Measurements from ENCODE around the gene ARID3B.
"Not testable (repeated sequence)": the region's sequence is repeated elsewhere in the genome, so short reads cannot be mapped to it uniquely, and the experiment has no call there.

The ARID3B gene

GRCh38 chr15:74626752-74627692, 86.0 kb downstream of the ARID3B start:
- no peak for DNase-seq

GRCh38 chr15:74627766-74628165, 86.7 kb downstream of the ARID3B start:
- DNase-seq, result no peak

- DNase-seq, result no peak
Measured at GRCh38 chr15:74628199-74628598, 87.2 kb downstream of the ARID3B start.

- DNase-seq, result no peak
Measured at GRCh38 chr15:74628949-74629348, 87.9 kb downstream of the ARID3B start.

- not testable (repeated sequence) for DNase-seq
Measured at GRCh38 chr15:74629696-74630095, 88.7 kb downstream of the ARID3B start.

- no peak for DNase-seq
Measured at GRCh38 chr15:74630284-74631086, 89.5 kb downstream of the ARID3B start.

GRCh38 chr15:74631087-74631385, 90.0 kb downstream of the ARID3B start:
- DNase-seq, result no peak

- no peak for DNase-seq
Measured at GRCh38 chr15:74631408-74631807, 90.4 kb downstream of the ARID3B start.

GRCh38 chr15:74631935-74632560, 91.0 kb downstream of the ARID3B start:
- no peak for DNase-seq

GRCh38 chr15:74632601-74633000, 91.6 kb downstream of the ARID3B start:
- no peak for DNase-seq

GRCh38 chr15:74633781-74634180, 92.8 kb downstream of the ARID3B start:
- no peak for DNase-seq

GRCh38 chr15:74635228-74635627, 94.2 kb downstream of the ARID3B start:
- DNase-seq, result no peak

- DNase-seq, result no peak
Measured at GRCh38 chr15:74636984-74637383, 96.0 kb downstream of the ARID3B start.

GRCh38 chr15:74641151-74641550, 100.1 kb downstream of the ARID3B start:
- DNase-seq, result no peak

- peak; percentile 88 for DNase-seq
Measured at GRCh38 chr15:74642348-74642733, 101.3 kb downstream of the ARID3B start.

GRCh38 chr15:74642734-74643664, 102.0 kb downstream of the ARID3B start:
- no peak for DNase-seq

- no peak for DNase-seq
Measured at GRCh38 chr15:74643665-74644204, 102.7 kb downstream of the ARID3B start.

GRCh38 chr15:74646480-74646879, 105.5 kb downstream of the ARID3B start:
- no peak for DNase-seq
